Endothelial cell of umbilical vein (primary cell): ENCODE results near the gene DCLK3. TPM values are rescaled to one million over a fixed set of nuclear protein-coding genes. Genes with fewer than 3 reads are reported as not detected.

Source experiments
- BruUV-seq: library from RNA; stranded (reverse); fragments of 400-500 nt; replicated peaks from 2 replicates; lab custom pipeline; 2021; lab: Mats Ljungman, UMichigan
- CTCF ChIA-PET: fragments of 300-600, 350-600 bp; sonication (Branson Sonifier 250); formaldehyde crosslinking; loops from one replicate; lab custom pipeline; 2021; ENCODE audit warnings: antibody characterized with exemption, inconsistent platforms; lab: Charles Lee
- POLR2A ChIA-PET: fragments of 300-600, 350-600 bp; sonication (Branson Sonifier 250); formaldehyde crosslinking; loops from one replicate; lab custom pipeline; 2021; ENCODE audit warnings: antibody characterized with exemption, inconsistent platforms; lab: Charles Lee
- DNase-seq: peaks from one replicate; pipeline ENCODE4 v3.0.0-alpha.2; 2011; ENCODE audit warnings: low read depth, low spot score
- FAIRE-seq: peaks from 2 replicates; lab custom pipeline; 2011; peaks lifted over from hg19 to GRCh38; lab: Jason Lieb, UNC
- H2AFZ ChIP-seq: 2 replicates; pipeline ENCODE4 v1.6.0; 2012; ENCODE audit warnings: low read depth, low read length, control low read depth, inconsistent platforms
- H3K27ac ChIP-seq: 2 replicates; pipeline ENCODE4 v1.5.1; 2011; ENCODE audit warnings: low read depth, mild to moderate bottlenecking, control low read depth, low read length, moderate library complexity; ENCODE audit not compliant: insufficient read depth
- H3K27me3 ChIP-seq, 2 experiments: 2 replicates each; pipeline versions ENCODE4 v1.6.0 to v1.6.1; 2011; ENCODE audit warnings: low read length in 2 of 2, mixed read lengths in 1 of 2; ENCODE audit not compliant: control insufficient read depth in 2 of 2, insufficient read depth in 2 of 2
- H3K36me3 ChIP-seq, 2 experiments: 2 replicates in 1 of 2; 3 replicates in 1 of 2; pipeline ENCODE4 v1.5.1; 2011; ENCODE audit warnings: low read length in 2 of 2, mild to moderate bottlenecking in 1 of 2, moderate library complexity in 1 of 2; ENCODE audit not compliant: control insufficient read depth in 2 of 2, insufficient read depth in 2 of 2; ENCODE audit errors: extremely low read depth in 1 of 2
- H3K4me1 ChIP-seq: 3 replicates; pipeline ENCODE4 v1.5.1; 2011; ENCODE audit warnings: mild to moderate bottlenecking, low read length; ENCODE audit not compliant: control insufficient read depth, insufficient read depth; ENCODE audit errors: extremely low read depth
- H3K4me2 ChIP-seq: 2 replicates; pipeline ENCODE4 v1.6.1; 2011; ENCODE audit warnings: low read length, control low read depth, mixed read lengths; ENCODE audit not compliant: insufficient read depth
- H3K4me3 ChIP-seq, 3 experiments: fragments of 200-600 bp in 1 of 3; sonication (generic), shearing (Covaris generic) in 1 of 3; replicated peaks in 1 of 3; 2 replicates each; pipeline ENCODE4 v1.5.1; 2011 to 2016; ENCODE audit warnings: control low read depth in 3 of 3, low read length in 3 of 3, mild to moderate bottlenecking in 2 of 3, inconsistent platforms in 1 of 3, low read depth in 1 of 3, moderate library complexity in 1 of 3; ENCODE audit not compliant: insufficient read depth in 1 of 3
- H3K79me2 ChIP-seq: 2 replicates; pipeline ENCODE4 v1.6.0; 2012; ENCODE audit warnings: low read length, inconsistent platforms; ENCODE audit not compliant: control insufficient read depth, insufficient read depth
- H3K9ac ChIP-seq: replicated peaks from 2 replicates; pipeline ENCODE3; 2011; ENCODE audit warnings: low read length, control low read depth; ENCODE audit not compliant: insufficient read depth; ENCODE audit errors: extremely low read depth
- H3K9me1 ChIP-seq: replicated peaks from 3 replicates; pipeline ENCODE4 v1.6.0; 2011; ENCODE audit warnings: mild to moderate bottlenecking, low read length; ENCODE audit not compliant: control insufficient read depth, insufficient read depth; ENCODE audit errors: extremely low read depth
- H3K9me3 ChIP-seq: replicated peaks from 2 replicates; pipeline ENCODE4 v1.5.1; 2012; ENCODE audit warnings: low read length, inconsistent platforms; ENCODE audit not compliant: control insufficient read depth, insufficient read depth
- H4K20me1 ChIP-seq: replicated peaks from 2 replicates; pipeline ENCODE3; 2011; ENCODE audit warnings: mild to moderate bottlenecking, low read length; ENCODE audit not compliant: control insufficient read depth, insufficient read depth; ENCODE audit errors: extremely low read depth
- CTCF ChIP-seq, 2 donors: IDR thresholded peaks; 1 replicate in 1 of 2; 2 replicates in 1 of 2; pipeline ENCODE4 v1.5.1; 2011; ENCODE audit warnings: low read length in 2 of 2, mild to moderate bottlenecking in 2 of 2, moderate library complexity in 2 of 2, control low read depth in 1 of 2, inconsistent platforms in 1 of 2, low read depth in 1 of 2; ENCODE audit not compliant: insufficient read depth in 1 of 2; ENCODE audit errors: extremely low read depth in 1 of 2
- EZH2 ChIP-seq: IDR thresholded peaks from 2 replicates; pipeline ENCODE4 v1.6.1; 2012; ENCODE audit warnings: borderline replicate concordance, low read depth, mild to moderate bottlenecking, moderate library complexity, low read length, inconsistent platforms; ENCODE audit not compliant: severe bottlenecking
- FOS ChIP-seq: IDR thresholded peaks from 2 replicates; pipeline ENCODE4 v1.6.1; 2011; ENCODE audit warnings: mild to moderate bottlenecking, low read length, moderate library complexity, borderline replicate concordance; ENCODE audit not compliant: insufficient read depth
- GATA2 ChIP-seq: IDR thresholded peaks from 2 replicates; pipeline ENCODE4 v1.7.0; 2011; ENCODE audit warnings: low read depth, mild to moderate bottlenecking, moderate library complexity, mixed read lengths, low read length; ENCODE audit not compliant: insufficient read length, insufficient read depth
- JUN ChIP-seq: IDR thresholded peaks from 2 replicates; pipeline ENCODE4 v1.6.1; 2011; ENCODE audit warnings: borderline replicate concordance, low read depth; ENCODE audit not compliant: insufficient read length, insufficient read depth
- MAX ChIP-seq: IDR thresholded peaks from 2 replicates; pipeline ENCODE4 v1.6.1; 2011; ENCODE audit not compliant: insufficient read depth, insufficient read length
- MYC ChIP-seq: IDR thresholded peaks from one replicate; pipeline ENCODE4 v1.6.1; 2011; ENCODE audit warnings: mild to moderate bottlenecking, low read depth, low read length
- POLR2A ChIP-seq: IDR thresholded peaks from 2 replicates; pipeline ENCODE4 v1.6.1; 2012; ENCODE audit warnings: low read depth, mild to moderate bottlenecking, control low read depth, low read length
- POLR2AphosphoS5 ChIP-seq: IDR thresholded peaks from 2 replicates; pipeline ENCODE4 v1.6.1; 2012; ENCODE audit warnings: low read depth, mild to moderate bottlenecking, control low read depth, low read length, moderate library complexity; ENCODE audit not compliant: insufficient read depth
- dilution Hi-C: fragments of 300-500 bp; cut with MboI; formaldehyde crosslinking; loops from one replicate; pipeline ENCODE4 v1.15.0; 2019; ENCODE audit warnings: low sequenced_read_pairs; ENCODE audit not compliant: extremely low pct_ligation_motif_present
- intact Hi-C: fragments of 100-400 bp; cut with micrococcal nuclease; formaldehyde crosslinking; loops from one replicate; pipeline ENCODE4 v1.10.0; 2022
- polyA plus RNA-seq, 4 experiments: library from polyadenylated mRNA; depleted of rRNA in 3 of 4; stranded (reverse) in 3 of 4; unstranded in 1 of 4; fragments of >200 nt; gene quantifications; 2 replicates each; pipeline versions ENCODE4 v1.2.1 to v1.2.3, GENCODE V29; 2011 to 2012; ENCODE audit warnings: missing spikeins in 1 of 4
- total RNA-seq: library from RNA; stranded (reverse); gene quantifications from 2 replicates; pipeline ENCODE4 v1.2.3, GENCODE V29; 2021

Gene DCLK3
- total and polyA plus RNA-seq, 2 donors (not counting 3 experiments of a cell fraction or from before 2014, with no cell fraction given), result not detected

GRCh38 chr3:36744763-36745162, 19.6 kb downstream of the DCLK3 start:
- Histone ChIP-seq H3K4me1 (no peaks in the 10 kb centered on the region), H4K20me1 (no peaks in the 10 kb centered on the region), H3K9me1 (no peaks in the 10 kb centered on the region), H3K27me3 (peaks cover 3% of the 10 kb centered on the region in 2 experiments), H3K9ac (no peak overlapping the region), H2AFZ (no peak overlapping the region), H3K36me3 (no peaks in the 10 kb centered on the region), H3K9me3 (no peaks in the 10 kb centered on the region), H3K79me2 (no peaks in the 10 kb centered on the region), H3K4me3 (no peak overlapping the region), H3K4me2 (no peak overlapping the region), H3K27ac (no peak overlapping the region)
- DNase-seq (no peak), FAIRE-seq (no peak)
- intact Hi-C loops, result no loop called here
- BruUV-seq, result no TSS peak
- TF ChIP-seq EZH2 (no peak), FOS (no peak), MAX (no peak), JUN (no peak), GATA2 (no peak), POLR2A (no peak), POLR2AphosphoS5 (no peak)
- ChIA-PET POLR2A (no interaction called here), CTCF (interaction anchor here (0.9 to 2.8 kb wide), 2 partner anchors 10 to 12 kb away, joined by 3 to 8 read pairs; no protein-coding TSS in a partner anchor)
- dilution Hi-C loops, result no loop called here

- FAIRE-seq, result no peak
- dilution Hi-C loops, result no loop called here
- intact Hi-C loops, result no loop called here
- no peaks in the 10 kb centered on the region for H3K36me3 ChIP-seq
- no peaks in the 10 kb centered on the region for H3K9me3 ChIP-seq
- H3K4me2 ChIP-seq, result no peak overlapping the region
- no peak for TF ChIP-seq CTCF (IDR thresholded peaks at IDR 0.05; ENCODE audit: extremely low read depth in 1 of 2, insufficient read depth in 1 of 2, low read depth in 1 of 2, low read length in 2 of 2)
- TF ChIP-seq EZH2, result no peak
- no peak for TF ChIP-seq MYC
- TF ChIP-seq POLR2AphosphoS5, result no peak
- no peak for TF ChIP-seq FOS
- TF ChIP-seq MAX, result no peak
- no peak for TF ChIP-seq GATA2
- TF ChIP-seq JUN, result no peak
- no peak for TF ChIP-seq POLR2A
- POLR2A ChIA-PET, result no interaction called here
- CTCF ChIA-PET, result interaction anchor here (0.9 to 2.8 kb wide), 3 partner anchors 9 to 215 kb away, joined by 3 to 8 read pairs (median 5); no protein-coding TSS in a partner anchor
- no peak overlapping the region for H3K9ac ChIP-seq
- no peak overlapping the region for H2AFZ ChIP-seq
- no peaks in the 10 kb centered on the region for H3K79me2 ChIP-seq
- no peaks in the 10 kb centered on the region for H3K4me1 ChIP-seq
- no peaks in the 10 kb centered on the region for H4K20me1 ChIP-seq
- no peak for DNase-seq
- peaks cover 3% of the 10 kb centered on the region in 2 experiments for H3K27me3 ChIP-seq
- BruUV-seq, result no TSS peak
- H3K9me1 ChIP-seq, result no peaks in the 10 kb centered on the region
- no peak overlapping the region for H3K27ac ChIP-seq
- H3K4me3 ChIP-seq, result no peak overlapping the region
These were observed 20.5 kb downstream of the DCLK3 start for GRCh38 chr3:36743826-36744225.
